Heart left ventricle (tissue), 16 donors: ENCODE results near the gene TAF10. TPM values are rescaled to one million over a fixed set of nuclear protein-coding genes. Genes with fewer than 3 reads are reported as not detected.

Experiments
- ATAC-seq, 4 donors: fragments of 200-7000 bp; cut with Tn5 transposase; one replicate each; pipeline ENCODE4 v1.9.1; 2020 to 2022; ENCODE audit warnings: moderate library complexity in 4 of 4, mild to moderate bottlenecking in 3 of 4, moderate number of reproducible peaks in 1 of 4
- DNase-seq, 5 donors: peaks; one replicate each; pipeline ENCODE4 v3.0.0-alpha.2; 2020
- H3K27ac ChIP-seq, 12 donors: fragments of 200-600 bp; sonication (generic) in 4 of 12; one replicate each; pipeline versions ENCODE4 v1.5.0 to v1.8.0; 2016 to 2022; ENCODE audit warnings: mild to moderate bottlenecking in 2 of 12
- H3K27me3 ChIP-seq, 9 donors: fragments of 200-600 bp; sonication (generic) in 2 of 9; one replicate each; pipeline versions ENCODE4 v1.5.1 to v1.8.0; 2016 to 2022; ENCODE audit warnings: mild to moderate bottlenecking in 3 of 9
- H3K36me3 ChIP-seq, 9 donors: fragments of 200-600 bp; sonication (generic) in 2 of 9; one replicate each; pipeline versions ENCODE4 v1.5.0 to v1.8.0; 2018 to 2022; ENCODE audit warnings: mild to moderate bottlenecking in 2 of 9
- H3K4me1 ChIP-seq, 12 donors: fragments of 200-600 bp; sonication (generic) in 4 of 12; one replicate each; pipeline versions ENCODE4 v1.5.0 to v1.8.0; 2016 to 2022; ENCODE audit warnings: mild to moderate bottlenecking in 3 of 12
- H3K4me3 ChIP-seq, 12 donors: fragments of 200-600 bp; sonication (generic) in 4 of 12; one replicate each; pipeline versions ENCODE4 v1.5.0 to v1.8.0; 2017 to 2022; ENCODE audit warnings: mild to moderate bottlenecking in 9 of 12, moderate library complexity in 4 of 12
- H3K9me3 ChIP-seq, 12 donors: fragments of 200-600 bp; sonication (generic) in 4 of 12; one replicate each; pipeline versions ENCODE4 v1.5.0 to v1.8.0; 2016 to 2022; ENCODE audit warnings: mild to moderate bottlenecking in 1 of 12
- CTCF ChIP-seq, 12 donors: fragments of 200-600 bp; sonication (generic) in 4 of 12; IDR thresholded peaks; one replicate each; pipeline versions ENCODE4 v1.5.0 to v1.8.0; 2018 to 2022; ENCODE audit warnings: antibody characterized with exemption in 12 of 12, mild to moderate bottlenecking in 5 of 12
- POLR2A ChIP-seq, 2 donors: fragments of 450-650 bp; IDR thresholded peaks; one replicate each; pipeline ENCODE4 v1.6.1; 2017; ENCODE audit warnings: antibody characterized with exemption in 2 of 2, mild to moderate bottlenecking in 2 of 2, moderate library complexity in 2 of 2
- whole genome bisulfite sequencing, 4 donors: extraction: QIAGEN DNeasy Blood & Tissue Kit in 2 of 4; methylation state at CpG; one replicate each; pipeline versions ENCODE4 v1.1.5 to v1.1.7; 2013 to 2018; 5-methylcytosine and 5-hydroxymethylcytosine counted together
- intact Hi-C, 10 donors: fragments of 100-400 bp; cut with DNase I; formaldehyde crosslinking; loops; one replicate each; pipeline versions ENCODE4 v1.11.1 to v1.14.2; 2022
- long read RNA-seq, 3 donors: library from polyadenylated mRNA; unstranded; transcript quantifications; one replicate each; pipeline ENCODE4 v2.0.0, GENCODE V29; 2020 to 2021
- polyA plus RNA-seq, 2 donors: library from polyadenylated mRNA; stranded (reverse); fragments of 200-250 nt; gene quantifications; one replicate each; pipeline ENCODE4 v1.2.3, GENCODE V29; 2013
- total RNA-seq, 9 donors: library from RNA; depleted of rRNA in 2 of 9; stranded (reverse); fragments of >200 nt in 2 of 9; fragmentation: NEBNext Ultra II Directional in 3 of 9; extraction: Animal tissue kit (Norgen Biotek cat#: 25700) in 3 of 9; gene quantifications; one replicate each; pipeline versions ENCODE4 v1.1.0 to v1.2.4, GENCODE V29; 2016 to 2023
- donor health status: ischemic (EF 13 %, LVEDD 7.1; RV severe dilation, severe dysfunction).
- donor health status: healthy with polysubstance abuse.
- donor health status: DM: no; HTN: yes; CAD: no.
- donor health status: DM: no; HTN: no; CAD: no.
- donor health status: ischemic (EF 25% LVEDD 6.9; RV normal size, moderate dysfunction).
- donor health status: ischemic (EF 25% LVEDD 5.7; RV mildly dilated, moderate dysfunction).
- donor health status: healthy.
- donor health status: DM: yes; HTN: yes; CAD: no.
- donor health status: ischemic (EF 35%, LVEDD 5.7; RV mildly dilated, moderate dysfunction).
- donor health status: nonischemic (EF 11% LVEDD 7.7; RV severe dilation, severe dysfunction).
- donor health status: DM: yes; HTN: yes; CAD: no.
- donor health status: PGD.
- donor health status: ischemic (EF 29% LVEDD 5.4; RV normal size, mild dysfunction).
- donor health status: nonischemic (EF 23%, LVEDD 6.1; RV moderate dilation, normal function).

TAF10 gene
- 100 to 1,000 TPM in 4 of 9 donors, 10 to 100 TPM in 5; 42.3 to 153 (median 99.0) TPM for total RNA-seq
- 100 to 1,000 TPM in 1 of 2 donors, 10 to 100 TPM in 1; 50.8 to 155 TPM for polyA plus RNA-seq
- long read RNA-seq, donor 1, transcript TAF10-201 (5 exons, 1,215 nt) = major isoform, 53 of 65 reads
- long read RNA-seq, donor 1, partial matches to known transcripts = 5 of 65 reads
- long read RNA-seq, donor 1, other reads (novel, unspliced or antisense) = 7 of 65 reads
- long read RNA-seq, donor 2, partial matches to known transcripts = 2 of 4 reads
- long read RNA-seq, donor 2, other reads (novel, unspliced or antisense) = 2 of 4 reads
- long read RNA-seq, donor 3, full-length matches to known transcripts = 52 of 62 reads
- long read RNA-seq, donor 3, partial matches to known transcripts = 6 of 62 reads
- long read RNA-seq, donor 3, other reads (novel, unspliced or antisense) = 4 of 62 reads

GRCh38 chr11:6612213-6613041 is at the start of gene TAF10:
TAF10 (minus strand) TSS chr11:6612216; CDS start chr11:6612189, 27 bp downstream.
- H3K4me3 ChIP-seq = peak within 1 kb of the TSS; percentile 52 to 93 (median 78)
- no peaks in the 10 kb centered on the region for H3K9me3 ChIP-seq
- peaks cover 3 to 72% (median 35%) of the 10 kb centered on the region in 12 donors for H3K4me1 ChIP-seq
- H3K27ac ChIP-seq = peak within 1 kb of the TSS; percentile 90 to 100 (median 98)
- intact Hi-C loops = loop anchor here in 8 of 10 donors (1.0 to 5.0 kb wide), 5 partner anchors 45 to 135 kb away; partner anchors contain the start of genes MRPL17 (in 7 of the 8) and DCHS1 (in 1 of the 8)
- peak; percentile 94 to 96 (median 95) for ATAC-seq
- peaks cover 0 to 83% (median 69%) of the 10 kb centered on the region in 9 donors for H3K36me3 ChIP-seq
- H3K27me3 ChIP-seq = no peaks in the 10 kb centered on the region
- WGBS, 4 donors = 0 to 1% (median 1%) methylated on average over 33 to 51 of the region's 51 CpGs
- DNase-seq = peak; percentile 99
- TF ChIP-seq POLR2A (IDR thresholded peaks at IDR 0.05) = peak in 1 of 2 donors; percentile 94
- peak in 11 of 12 donors; percentile 6 to 49 (median 36) for TF ChIP-seq CTCF (IDR thresholded peaks at IDR 0.05)

GRCh38 chr11:6660712-6661111 is 48.7 kb upstream of the TAF10 start:
- Histone ChIP-seq H3K4me1 (peaks cover 0 to 30% (median 6%) of the 10 kb centered on the region in 12 donors), H3K36me3 (no peaks in the 10 kb centered on the region), H3K27me3 (no peaks in the 10 kb centered on the region), H3K27ac (no peak overlapping the region), H3K9me3 (no peaks in the 10 kb centered on the region), H3K4me3 (no peak overlapping the region)
- 92 to 96% (median 93%) methylated on average over 3 of the region's 3 CpGs for WGBS, 4 donors
- intact Hi-C loops = loop anchor here in 1 of 10 donors (1.0 kb wide), 1 partner anchor 14 kb away; no protein-coding TSS in a partner anchor
- no peak for DNase-seq
- TF ChIP-seq CTCF (IDR thresholded peaks at IDR 0.05) (no peak), POLR2A (IDR thresholded peaks at IDR 0.05) (no peak)
- no peak for ATAC-seq

GRCh38 chr11:6658647-6659046 is 46.6 kb upstream of the TAF10 start:
- intact Hi-C loops = loop anchor here in 1 of 10 donors (5.0 kb wide), 1 partner anchor 46 kb away; the partner anchor contains the start of gene TAF10
- Histone ChIP-seq H3K9me3 (no peaks in the 10 kb centered on the region), H3K27ac (no peak overlapping the region), H3K4me1 (peaks cover 0 to 35% (median 10%) of the 10 kb centered on the region in 12 donors), H3K4me3 (no peak overlapping the region), H3K27me3 (peaks cover 0 to 5% (median 0%) of the 10 kb centered on the region in 9 donors), H3K36me3 (no peaks in the 10 kb centered on the region)
- no peak for ATAC-seq
- no peak for TF ChIP-seq POLR2A (IDR thresholded peaks at IDR 0.05)
- TF ChIP-seq CTCF (IDR thresholded peaks at IDR 0.05) = no peak
- DNase-seq = no peak
